Keratinocyte (primary cell): ENCODE results near the gene NAA25. TPM values are rescaled to one million over a fixed set of nuclear protein-coding genes. Genes with fewer than 3 reads are reported as not detected.

Source experiments
- DNase-seq: peaks from one replicate; pipeline ENCODE4 v3.0.0-alpha.2; 2011; ENCODE audit warnings: low read depth, missing footprints, low spot score
- FAIRE-seq: peaks from 2 replicates; lab custom pipeline; 2011; peaks lifted over from hg19 to GRCh38; lab: Jason Lieb, UNC
- H2AFZ ChIP-seq: 2 replicates; pipeline ENCODE4 v1.6.0; 2012; ENCODE audit warnings: low read length, control low read depth, inconsistent platforms; ENCODE audit not compliant: control insufficient read depth
- H3K27ac ChIP-seq: 2 replicates; pipeline ENCODE4 v1.5.1; 2011; ENCODE audit warnings: low read length; ENCODE audit not compliant: control insufficient read depth, insufficient read depth
- H3K27me3 ChIP-seq: 3 replicates; pipeline ENCODE4 v1.6.0; 2011; ENCODE audit warnings: low read length; ENCODE audit not compliant: control insufficient read depth, insufficient read depth; ENCODE audit errors: extremely low read depth
- H3K36me3 ChIP-seq, 2 experiments: 2 replicates in 1 of 2; 3 replicates in 1 of 2; pipeline ENCODE4 v1.5.1; 2011; ENCODE audit warnings: low read length in 2 of 2, mild to moderate bottlenecking in 1 of 2; ENCODE audit not compliant: control insufficient read depth in 2 of 2, insufficient read depth in 2 of 2; ENCODE audit errors: extremely low read depth in 1 of 2
- H3K4me1 ChIP-seq: 3 replicates; pipeline ENCODE4 v1.5.1; 2011; ENCODE audit warnings: low read length; ENCODE audit not compliant: control insufficient read depth, insufficient read depth; ENCODE audit errors: extremely low read depth
- H3K4me2 ChIP-seq: 3 replicates; pipeline ENCODE4 v1.6.0; 2011; ENCODE audit warnings: low read depth, low read length; ENCODE audit not compliant: control insufficient read depth, insufficient read depth; ENCODE audit errors: extremely low read depth
- H3K4me3 ChIP-seq, 3 experiments: fragments of 200-600 bp in 1 of 3; sonication (generic) in 1 of 3; 2 replicates in 2 of 3; 3 replicates in 1 of 3; pipeline ENCODE4 v1.5.1; 2011 to 2016; ENCODE audit warnings: low read length in 3 of 3, mild to moderate bottlenecking in 3 of 3, control low read depth in 2 of 3, inconsistent platforms in 1 of 3, low read depth in 1 of 3, mixed read lengths in 1 of 3, mixed run types in 1 of 3, moderate library complexity in 1 of 3; ENCODE audit not compliant: control insufficient read depth in 2 of 3, insufficient read depth in 2 of 3; ENCODE audit errors: extremely low read depth in 1 of 3
- H3K79me2 ChIP-seq: 2 replicates; pipeline ENCODE4 v1.6.0; 2012; ENCODE audit warnings: low read length; ENCODE audit not compliant: control insufficient read depth, insufficient read depth
- H3K9ac ChIP-seq: 3 replicates; pipeline ENCODE4 v1.6.0; 2011; ENCODE audit warnings: low read length; ENCODE audit not compliant: control insufficient read depth, insufficient read depth; ENCODE audit errors: extremely low read depth
- H3K9me1 ChIP-seq: 3 replicates; pipeline ENCODE4 v1.6.0; 2011; ENCODE audit warnings: low read length; ENCODE audit not compliant: control insufficient read depth, insufficient read depth; ENCODE audit errors: extremely low read depth
- H3K9me3 ChIP-seq: 2 replicates; pipeline ENCODE4 v1.5.1; 2012; ENCODE audit warnings: low read depth, low read length; ENCODE audit not compliant: control insufficient read depth
- H4K20me1 ChIP-seq: 3 replicates; pipeline ENCODE4 v1.6.0; 2011; ENCODE audit warnings: low read length; ENCODE audit not compliant: control insufficient read depth, insufficient read depth; ENCODE audit errors: extremely low read depth
- EZH2 ChIP-seq: IDR thresholded peaks from one replicate; pipeline ENCODE4 v1.6.1; 2012; ENCODE audit warnings: inconsistent platforms, mild to moderate bottlenecking, low read length, moderate library complexity
- dilution Hi-C: fragments of 300-500 bp; cut with MboI; formaldehyde crosslinking; loops from one replicate; pipeline ENCODE4 v1.7.0; 2020; ENCODE audit warnings: low sequenced_read_pairs; ENCODE audit not compliant: extremely low pct_ligation_motif_present
- polyA plus RNA-seq, 5 experiments: library from polyadenylated mRNA; depleted of rRNA in 3 of 5; stranded (reverse) in 3 of 5; stranded (forward) in 1 of 5; unstranded in 1 of 5; fragments of >200 nt; gene quantifications; 1 replicate in 1 of 5; 2 replicates in 3 of 5; 3 replicates in 1 of 5; pipeline versions ENCODE4 v1.2.1 to v1.2.3, GENCODE V29; 2011 to 2012; ENCODE audit warnings: missing spikeins in 2 of 5, low read depth in 1 of 5, low replicate concordance in 1 of 5
- TF ChIP-seq, protein P1 (sequence below), 3 experiments: IDR thresholded peaks in 1 of 3; conservative IDR thresholded peaks in 1 of 3; optimal IDR thresholded peaks in 1 of 3; 2 replicates in 2 of 3; 3 replicates in 1 of 3; pipeline versions ENCODE3 to v1.5.1; 2011; ENCODE audit warnings: low read length in 3 of 3, mild to moderate bottlenecking in 3 of 3, moderate library complexity in 2 of 3, control low read depth in 1 of 3, inconsistent platforms in 1 of 3; ENCODE audit not compliant: insufficient read depth in 2 of 3; ENCODE audit errors: extremely low read depth in 1 of 3

NAA25 gene
- polyA plus RNA-seq, 1 donor (not counting 4 experiments of a cell fraction or from before 2014, with no cell fraction given) = 26.1 TPM

DNA sequence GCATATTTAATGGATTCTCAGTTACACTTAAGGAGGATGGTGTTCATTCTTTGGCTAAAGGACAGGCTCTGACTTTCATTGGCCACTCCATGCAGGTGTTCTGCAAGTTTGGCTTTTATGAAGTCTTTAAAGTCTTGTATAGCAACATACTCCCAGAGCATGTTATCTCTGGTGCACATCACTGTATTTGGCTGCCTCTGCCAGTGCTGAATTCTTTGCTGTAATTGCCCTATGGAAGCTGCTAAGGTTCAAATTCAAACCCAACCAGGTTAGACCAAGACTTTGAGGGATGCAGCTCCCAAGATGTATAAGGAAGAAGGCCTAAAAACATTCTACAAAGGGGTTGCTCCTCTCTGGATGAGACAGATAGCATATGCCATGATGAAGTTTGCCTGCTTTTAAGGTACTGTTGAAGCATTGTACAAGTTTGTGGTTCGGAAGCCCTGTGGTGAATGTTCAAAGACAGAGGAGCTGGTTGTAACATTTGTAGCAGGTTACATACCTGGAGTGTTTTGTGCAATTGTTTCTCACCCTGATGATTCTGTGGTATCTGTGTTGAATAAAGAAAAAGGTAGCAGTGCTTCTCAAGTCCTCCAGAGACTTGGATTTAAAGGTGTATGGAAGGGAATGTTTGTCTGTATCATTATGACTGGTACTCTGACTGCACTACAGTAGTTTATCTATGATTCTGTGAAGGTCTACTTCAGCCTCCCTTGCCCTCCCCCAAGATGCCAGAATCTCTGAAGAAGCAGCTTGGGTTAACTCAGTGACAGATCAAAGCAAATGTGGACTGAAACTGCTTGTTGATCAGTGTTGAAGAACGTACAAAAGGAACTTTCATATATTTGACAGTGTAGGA is 115.1 kb downstream of the NAA25 start:
- Histone ChIP-seq H2AFZ (peak overlapping the region; percentile 29), H3K9me1 (no peaks in the 10 kb centered on the region), H3K4me1 (peaks cover 3% of the 10 kb centered on the region), H3K27me3 (no peaks in the 10 kb centered on the region), H3K4me3 (no peak overlapping the region), H3K79me2 (no peaks in the 10 kb centered on the region), H3K4me2 (peak overlapping the region; percentile 69), H3K9ac (no peak overlapping the region), H3K9me3 (no peaks in the 10 kb centered on the region), H3K36me3 (no peaks in the 10 kb centered on the region), H4K20me1 (no peaks in the 10 kb centered on the region), H3K27ac (no peak overlapping the region)
- dilution Hi-C loops = no loop called here
- TF ChIP-seq, protein P1, sequence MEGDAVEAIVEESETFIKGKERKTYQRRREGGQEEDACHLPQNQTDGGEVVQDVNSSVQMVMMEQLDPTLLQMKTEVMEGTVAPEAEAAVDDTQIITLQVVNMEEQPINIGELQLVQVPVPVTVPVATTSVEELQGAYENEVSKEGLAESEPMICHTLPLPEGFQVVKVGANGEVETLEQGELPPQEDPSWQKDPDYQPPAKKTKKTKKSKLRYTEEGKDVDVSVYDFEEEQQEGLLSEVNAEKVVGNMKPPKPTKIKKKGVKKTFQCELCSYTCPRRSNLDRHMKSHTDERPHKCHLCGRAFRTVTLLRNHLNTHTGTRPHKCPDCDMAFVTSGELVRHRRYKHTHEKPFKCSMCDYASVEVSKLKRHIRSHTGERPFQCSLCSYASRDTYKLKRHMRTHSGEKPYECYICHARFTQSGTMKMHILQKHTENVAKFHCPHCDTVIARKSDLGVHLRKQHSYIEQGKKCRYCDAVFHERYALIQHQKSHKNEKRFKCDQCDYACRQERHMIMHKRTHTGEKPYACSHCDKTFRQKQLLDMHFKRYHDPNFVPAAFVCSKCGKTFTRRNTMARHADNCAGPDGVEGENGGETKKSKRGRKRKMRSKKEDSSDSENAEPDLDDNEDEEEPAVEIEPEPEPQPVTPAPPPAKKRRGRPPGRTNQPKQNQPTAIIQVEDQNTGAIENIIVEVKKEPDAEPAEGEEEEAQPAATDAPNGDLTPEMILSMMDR (optimal IDR thresholded peaks at IDR 0.05 in 1 of 3, IDR thresholded peaks at IDR 0.05 in 1 of 3, conservative IDR thresholded peaks at IDR 0.05 in 1 of 3; ENCODE audit: extremely low read depth in 1 of 3, insufficient read depth in 2 of 3, low read length in 3 of 3) = no peak
- TF ChIP-seq EZH2 = no peak
- DNase-seq (no peak), FAIRE-seq (peak; percentile 73)

DNA sequence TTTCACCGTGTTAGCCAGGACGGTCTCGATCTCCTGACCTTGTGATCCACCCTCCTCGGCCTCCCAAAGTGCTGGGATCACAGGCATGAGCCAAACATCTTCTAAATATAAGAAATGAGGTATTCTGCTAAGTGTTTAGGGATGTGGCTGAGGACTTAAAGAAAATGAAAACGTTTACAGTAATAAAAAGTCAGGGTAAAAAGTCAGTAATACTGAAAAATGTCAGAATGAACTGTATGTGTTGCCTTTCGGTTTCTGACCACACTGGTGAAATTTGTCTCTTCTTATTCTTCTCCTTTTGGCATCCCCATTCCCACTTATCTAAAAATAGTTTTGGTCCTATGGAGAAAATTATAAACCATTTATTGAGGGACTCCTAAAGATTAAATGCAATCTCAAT is 116.1 kb downstream of the NAA25 start:
- H3K9me3 ChIP-seq = no peaks in the 10 kb centered on the region
- H3K9me1 ChIP-seq = no peaks in the 10 kb centered on the region
- DNase-seq = no peak
- no peak overlapping the region for H3K27ac ChIP-seq
- no peak overlapping the region for H3K4me3 ChIP-seq
- no peak for TF ChIP-seq EZH2
- TF ChIP-seq, protein P1 (optimal IDR thresholded peaks at IDR 0.05 in 1 of 3, IDR thresholded peaks at IDR 0.05 in 1 of 3, conservative IDR thresholded peaks at IDR 0.05 in 1 of 3; ENCODE audit: extremely low read depth in 1 of 3, insufficient read depth in 2 of 3, low read length in 3 of 3) = no peak
- H3K4me1 ChIP-seq = peaks cover 3% of the 10 kb centered on the region
- H3K4me2 ChIP-seq = no peak overlapping the region
- no peak overlapping the region for H2AFZ ChIP-seq
- no peak overlapping the region for H3K9ac ChIP-seq
- H3K27me3 ChIP-seq = no peaks in the 10 kb centered on the region
- H3K79me2 ChIP-seq = no peaks in the 10 kb centered on the region
- H4K20me1 ChIP-seq = no peaks in the 10 kb centered on the region
- H3K36me3 ChIP-seq = no peaks in the 10 kb centered on the region
- no peak for FAIRE-seq
- dilution Hi-C loops = no loop called here
